Neural cell (in vitro differentiated cells): Measurements from ENCODE around the gene RNF8. TPM values are rescaled to one million over a fixed set of nuclear protein-coding genes. Genes with fewer than 3 reads are reported as not detected.

Experiments used
- H2AFZ ChIP-seq: fragments of 200-600, 300-800 bp; sonication (generic), shearing (Covaris generic); 2 replicates; pipeline ENCODE4 v1.6.0; 2014; ENCODE audit warnings: low read depth, mild to moderate bottlenecking, antibody characterized with exemption, low read length, moderate library complexity
- H3F3A ChIP-seq: fragments of 200-600 bp; shearing (Covaris generic); 2 replicates; pipeline ENCODE4 v1.6.1; 2016; ENCODE audit warnings: mild to moderate bottlenecking, moderate library complexity, mixed read lengths, antibody characterized with exemption, low read length; ENCODE audit not compliant: insufficient read depth, poor library complexity, severe bottlenecking
- H3K27ac ChIP-seq: fragments of 200-600, 300-800 bp; sonication (generic), shearing (Covaris generic); 2 replicates; pipeline ENCODE4 v1.5.1; 2014; ENCODE audit warnings: mild to moderate bottlenecking, low read length, moderate library complexity
- H3K27me3 ChIP-seq: fragments of 300-800, 200-600 bp; sonication (generic), shearing (Covaris generic); 2 replicates; pipeline ENCODE4 v1.6.0; 2014; ENCODE audit warnings: mild to moderate bottlenecking, low read depth, low read length, moderate library complexity; ENCODE audit not compliant: insufficient read depth
- H3K36me3 ChIP-seq: fragments of 300-800, 200-600 bp; sonication (generic), shearing (Covaris generic); 2 replicates; pipeline ENCODE4 v1.5.1; 2014; ENCODE audit warnings: mild to moderate bottlenecking, antibody characterized with exemption, low read length, moderate library complexity; ENCODE audit not compliant: insufficient read depth
- H3K4me2 ChIP-seq: fragments of 300-800, 200-600 bp; sonication (generic), shearing (Covaris generic); 2 replicates; pipeline ENCODE4 v1.6.0; 2014; ENCODE audit warnings: mild to moderate bottlenecking, low read length
- H3K4me3 ChIP-seq: fragments of 300-800, 200-600 bp; sonication (generic), shearing (Covaris generic); 2 replicates; pipeline ENCODE4 v1.5.1; 2014; ENCODE audit warnings: mild to moderate bottlenecking, low read length, moderate library complexity
- H3K79me2 ChIP-seq: fragments of 200-600 bp; shearing (Covaris generic); replicated peaks from 2 replicates; pipeline ENCODE4 v1.6.0; 2014; ENCODE audit warnings: mild to moderate bottlenecking, low read length, moderate library complexity; ENCODE audit not compliant: insufficient read depth
- H3K9ac ChIP-seq: fragments of 300-800, 200-600 bp; sonication (generic), shearing (Covaris generic); 2 replicates; pipeline ENCODE4 v1.6.1; 2016; ENCODE audit warnings: mild to moderate bottlenecking, low read length, mixed read lengths
- H3K9me2 ChIP-seq: fragments of 200-600 bp; shearing (Covaris generic); 2 replicates; pipeline ENCODE4 v1.6.1; 2016; ENCODE audit warnings: mild to moderate bottlenecking, low read length, mixed read lengths; ENCODE audit not compliant: insufficient read depth
- H3K9me3 ChIP-seq: fragments of 200-600, 300-800 bp; sonication (generic), shearing (Covaris generic); 2 replicates; pipeline ENCODE4 v1.6.1; 2016; ENCODE audit warnings: mild to moderate bottlenecking, mixed run types, low read length, moderate library complexity, mixed read lengths
- H4K20me1 ChIP-seq: fragments of 200-600 bp; shearing (Covaris generic); 2 replicates; pipeline ENCODE4 v1.6.1; 2016; ENCODE audit warnings: mild to moderate bottlenecking, mixed run types; ENCODE audit not compliant: insufficient read depth
- EP300 ChIP-seq: fragments of 450-650 bp; conservative IDR thresholded peaks from 2 replicates; pipeline ENCODE4 v1.6.1; 2014; ENCODE audit warnings: antibody characterized with exemption, mild to moderate bottlenecking, moderate library complexity; ENCODE audit not compliant: poor library complexity, severe bottlenecking
- EZH2 ChIP-seq: fragments of 200-600, 300-800 bp; shearing (Covaris generic), sonication (generic); IDR thresholded peaks from 2 replicates; pipeline ENCODE4 v1.6.1; 2014; ENCODE audit warnings: antibody characterized with exemption, low read length, borderline replicate concordance, mild to moderate bottlenecking; ENCODE audit not compliant: insufficient read depth, poor library complexity, severe bottlenecking
- MXI1 ChIP-seq: fragments of 450-650 bp; conservative IDR thresholded peaks from 2 replicates; pipeline ENCODE4 v1.6.1; 2014; ENCODE audit warnings: antibody characterized with exemption, mild to moderate bottlenecking; ENCODE audit not compliant: poor library complexity, severe bottlenecking
- POLR2AphosphoS5 ChIP-seq: IDR thresholded peaks from 2 replicates; pipeline ENCODE4 v1.6.1; 2012
- RAD21 ChIP-seq: fragments of 450-650 bp; conservative IDR thresholded peaks from 2 replicates; pipeline ENCODE4 v1.6.1; 2014; ENCODE audit warnings: antibody characterized with exemption, mild to moderate bottlenecking, moderate library complexity
- SMC3 ChIP-seq: fragments of 450-650 bp; conservative IDR thresholded peaks from 2 replicates; pipeline ENCODE4 v1.6.1; 2014; ENCODE audit warnings: antibody characterized with exemption, mild to moderate bottlenecking, moderate library complexity; ENCODE audit not compliant: poor library complexity
- TAF1 ChIP-seq: IDR thresholded peaks from 2 replicates; pipeline ENCODE4 v1.6.1; 2012; ENCODE audit warnings: low read depth
- polyA plus RNA-seq: library from polyadenylated mRNA; depleted of rRNA; stranded (reverse); fragments of >200 nt; gene quantifications from 2 replicates; pipeline ENCODE4 v1.2.3, GENCODE V29; 2014
- TF ChIP-seq, protein P1 (sequence below): fragments of 450-650 bp; IDR thresholded peaks from 2 replicates; pipeline ENCODE4 v1.5.1; 2014; ENCODE audit warnings: antibody characterized with exemption, mild to moderate bottlenecking, moderate library complexity; ENCODE audit not compliant: poor library complexity, severe bottlenecking
- TF ChIP-seq, protein P2 (sequence below): IDR thresholded peaks from 2 replicates; pipeline ENCODE4 v1.6.1; 2012; ENCODE audit warnings: borderline replicate concordance

Gene RNF8
- polyA plus RNA-seq, 1 donor from 2014 or later: 54.0 TPM

DNA sequence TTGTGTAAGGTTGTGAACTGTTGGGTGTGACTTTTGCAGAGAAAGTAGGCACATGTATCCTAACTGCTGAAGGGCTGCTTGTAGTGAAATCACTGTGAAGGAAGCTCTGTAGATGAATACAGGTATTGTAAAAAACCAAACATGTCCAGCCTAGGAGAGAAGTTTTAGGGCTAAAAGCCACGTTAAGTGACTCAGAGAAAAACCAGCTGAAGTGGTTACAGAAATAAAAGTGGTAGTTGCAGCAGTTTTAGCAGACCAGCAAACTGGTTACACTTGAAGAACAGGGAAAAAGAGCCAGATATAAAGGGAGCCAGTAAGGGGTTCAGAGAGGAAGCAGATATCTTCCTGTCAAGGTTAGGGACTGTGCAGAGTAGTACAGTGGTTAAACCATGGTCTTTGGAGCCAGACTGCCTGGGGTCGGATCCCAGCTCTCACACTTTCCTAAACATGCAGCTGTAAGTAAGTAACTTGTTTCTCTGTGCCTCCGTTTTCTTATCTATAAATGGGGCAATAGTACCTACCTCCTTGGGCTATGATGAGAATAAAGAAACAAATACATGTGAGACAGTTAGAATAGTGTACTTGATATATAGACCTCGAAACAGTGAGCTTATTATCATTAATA, 33.8 kb upstream of the RNF8 start:
- Histone ChIP-seq H3K27ac (no peak overlapping the region), H3K27me3 (no peaks in the 10 kb centered on the region), H3K4me3 (no peak overlapping the region), H3K9me2 (no peaks in the 10 kb centered on the region), H3F3A (no peaks in the 10 kb centered on the region), H3K9me3 (no peaks in the 10 kb centered on the region), H3K4me2 (no peak overlapping the region), H3K9ac (no peak overlapping the region), H4K20me1 (no peaks in the 10 kb centered on the region), H3K36me3 (peaks cover 3% of the 10 kb centered on the region), H3K79me2 (no peaks in the 10 kb centered on the region), H2AFZ (no peak overlapping the region)
- TF ChIP-seq, protein P1, sequence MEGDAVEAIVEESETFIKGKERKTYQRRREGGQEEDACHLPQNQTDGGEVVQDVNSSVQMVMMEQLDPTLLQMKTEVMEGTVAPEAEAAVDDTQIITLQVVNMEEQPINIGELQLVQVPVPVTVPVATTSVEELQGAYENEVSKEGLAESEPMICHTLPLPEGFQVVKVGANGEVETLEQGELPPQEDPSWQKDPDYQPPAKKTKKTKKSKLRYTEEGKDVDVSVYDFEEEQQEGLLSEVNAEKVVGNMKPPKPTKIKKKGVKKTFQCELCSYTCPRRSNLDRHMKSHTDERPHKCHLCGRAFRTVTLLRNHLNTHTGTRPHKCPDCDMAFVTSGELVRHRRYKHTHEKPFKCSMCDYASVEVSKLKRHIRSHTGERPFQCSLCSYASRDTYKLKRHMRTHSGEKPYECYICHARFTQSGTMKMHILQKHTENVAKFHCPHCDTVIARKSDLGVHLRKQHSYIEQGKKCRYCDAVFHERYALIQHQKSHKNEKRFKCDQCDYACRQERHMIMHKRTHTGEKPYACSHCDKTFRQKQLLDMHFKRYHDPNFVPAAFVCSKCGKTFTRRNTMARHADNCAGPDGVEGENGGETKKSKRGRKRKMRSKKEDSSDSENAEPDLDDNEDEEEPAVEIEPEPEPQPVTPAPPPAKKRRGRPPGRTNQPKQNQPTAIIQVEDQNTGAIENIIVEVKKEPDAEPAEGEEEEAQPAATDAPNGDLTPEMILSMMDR: no peak
- no peak for TF ChIP-seq SMC3
- no peak for TF ChIP-seq EP300
- no peak for TF ChIP-seq POLR2AphosphoS5
- no peak for TF ChIP-seq MXI1
- TF ChIP-seq TAF1: no peak
- TF ChIP-seq EZH2: no peak
- TF ChIP-seq RAD21: no peak
- TF ChIP-seq, protein P2, sequence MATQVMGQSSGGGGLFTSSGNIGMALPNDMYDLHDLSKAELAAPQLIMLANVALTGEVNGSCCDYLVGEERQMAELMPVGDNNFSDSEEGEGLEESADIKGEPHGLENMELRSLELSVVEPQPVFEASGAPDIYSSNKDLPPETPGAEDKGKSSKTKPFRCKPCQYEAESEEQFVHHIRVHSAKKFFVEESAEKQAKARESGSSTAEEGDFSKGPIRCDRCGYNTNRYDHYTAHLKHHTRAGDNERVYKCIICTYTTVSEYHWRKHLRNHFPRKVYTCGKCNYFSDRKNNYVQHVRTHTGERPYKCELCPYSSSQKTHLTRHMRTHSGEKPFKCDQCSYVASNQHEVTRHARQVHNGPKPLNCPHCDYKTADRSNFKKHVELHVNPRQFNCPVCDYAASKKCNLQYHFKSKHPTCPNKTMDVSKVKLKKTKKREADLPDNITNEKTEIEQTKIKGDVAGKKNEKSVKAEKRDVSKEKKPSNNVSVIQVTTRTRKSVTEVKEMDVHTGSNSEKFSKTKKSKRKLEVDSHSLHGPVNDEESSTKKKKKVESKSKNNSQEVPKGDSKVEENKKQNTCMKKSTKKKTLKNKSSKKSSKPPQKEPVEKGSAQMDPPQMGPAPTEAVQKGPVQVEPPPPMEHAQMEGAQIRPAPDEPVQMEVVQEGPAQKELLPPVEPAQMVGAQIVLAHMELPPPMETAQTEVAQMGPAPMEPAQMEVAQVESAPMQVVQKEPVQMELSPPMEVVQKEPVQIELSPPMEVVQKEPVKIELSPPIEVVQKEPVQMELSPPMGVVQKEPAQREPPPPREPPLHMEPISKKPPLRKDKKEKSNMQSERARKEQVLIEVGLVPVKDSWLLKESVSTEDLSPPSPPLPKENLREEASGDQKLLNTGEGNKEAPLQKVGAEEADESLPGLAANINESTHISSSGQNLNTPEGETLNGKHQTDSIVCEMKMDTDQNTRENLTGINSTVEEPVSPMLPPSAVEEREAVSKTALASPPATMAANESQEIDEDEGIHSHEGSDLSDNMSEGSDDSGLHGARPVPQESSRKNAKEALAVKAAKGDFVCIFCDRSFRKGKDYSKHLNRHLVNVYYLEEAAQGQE: no peak

DNA sequence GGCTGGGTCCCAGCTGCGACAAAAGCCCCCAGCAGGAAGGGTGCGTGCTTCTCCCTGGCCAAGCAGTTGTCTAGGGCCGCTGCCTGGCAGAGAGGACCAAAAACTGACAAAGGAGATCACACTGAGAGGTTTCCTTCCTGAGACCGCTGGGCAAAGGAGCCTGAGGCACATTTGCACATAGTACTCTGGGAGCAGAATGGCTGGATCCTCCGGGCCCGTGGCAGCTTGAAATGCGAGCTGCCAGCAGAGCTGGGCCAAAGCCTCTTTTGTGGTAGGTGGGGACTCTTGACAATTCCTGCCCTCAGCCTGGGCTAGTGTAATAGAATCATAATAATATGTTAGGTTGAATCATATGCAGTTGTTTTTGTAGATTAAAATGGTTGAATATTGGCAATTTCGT, 33.1 kb upstream of the RNF8 start:
- Histone ChIP-seq H3K36me3 (no peaks in the 10 kb centered on the region), H3K9me3 (no peaks in the 10 kb centered on the region)

DNA sequence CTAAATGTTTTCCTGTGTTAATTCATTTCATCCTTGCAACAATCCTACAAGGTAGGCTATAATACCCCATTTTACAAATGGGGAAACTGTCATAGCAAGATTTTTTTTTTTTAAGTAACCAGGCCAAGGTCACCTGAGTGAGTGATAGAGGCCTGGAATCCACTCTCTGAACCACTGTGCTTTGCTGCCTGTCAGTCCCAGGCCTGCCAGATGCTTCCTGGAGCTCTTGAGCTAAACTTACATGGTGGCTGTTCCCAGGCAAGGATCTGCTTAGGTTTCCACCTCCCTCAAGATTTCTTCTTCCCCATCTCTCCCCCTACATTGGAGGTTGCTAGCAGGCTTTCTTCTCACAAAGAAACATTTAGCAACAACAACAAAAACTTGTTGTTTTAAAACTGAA, 32.7 kb upstream of the RNF8 start:
- Histone ChIP-seq H3K9me2 (no peaks in the 10 kb centered on the region), H3K27me3 (no peaks in the 10 kb centered on the region), H3F3A (no peaks in the 10 kb centered on the region), H3K36me3 (no peaks in the 10 kb centered on the region), H3K9ac (no peak overlapping the region), H3K79me2 (no peaks in the 10 kb centered on the region), H3K9me3 (no peaks in the 10 kb centered on the region), H3K4me2 (no peak overlapping the region), H3K27ac (no peak overlapping the region), H2AFZ (no peak overlapping the region), H3K4me3 (no peak overlapping the region), H4K20me1 (no peaks in the 10 kb centered on the region)
- TF ChIP-seq EZH2 (no peak), EP300 (no peak), MXI1 (no peak), RAD21 (no peak), POLR2AphosphoS5 (no peak), TAF1 (no peak), SMC3 (no peak)
- TF ChIP-seq, protein P2: no peak
- TF ChIP-seq, protein P1: no peak

More for the DNA sequence above, 33.1 kb upstream of the RNF8 start:
- Histone ChIP-seq H3F3A (no peaks in the 10 kb centered on the region), H3K9me2 (no peaks in the 10 kb centered on the region), H3K79me2 (no peaks in the 10 kb centered on the region), H3K4me2 (no peak overlapping the region), H3K27me3 (no peaks in the 10 kb centered on the region), H3K4me3 (no peak overlapping the region), H4K20me1 (no peaks in the 10 kb centered on the region), H2AFZ (no peak overlapping the region), H3K27ac (no peak overlapping the region), H3K9ac (no peak overlapping the region)
- TF ChIP-seq EP300 (no peak), SMC3 (no peak)
